Naive thymus-derived CD8-positive, alpha-beta T cell (primary cell): ENCODE measurements around the gene CALHM3. TPM values are rescaled to one million over a fixed set of nuclear protein-coding genes. Genes with fewer than 3 reads are reported as not detected.

Experiments used
- ATAC-seq, 2 donors: fragments of 150-1000 bp; cut with Tn5 transposase in 1 of 2; sonication (Bioruptor Pico), chemical (Tn5 transposase) in 1 of 2; 1 replicate in 1 of 2; 2 replicates in 1 of 2; pipeline ENCODE4 v1.10.0; 2021; ENCODE audit warnings: mild to moderate bottlenecking in 2 of 2, moderate library complexity in 2 of 2
- POLR2A ChIA-PET: fragments of 350-600 bp; sonication (Branson Sonifier 250); formaldehyde crosslinking; loops from one replicate; lab custom pipeline; 2021; ENCODE audit warnings: antibody characterized with exemption; lab: Charles Lee
- DNase-seq, 10 donors: peaks; one replicate each; pipeline versions ENCODE4 v3.0.0 to v3.0.0-alpha.2; 2020 to 2022
- H3K27ac Mint-ChIP-seq, 10 donors: one replicate each; pipeline ENCODE4 v1.8.0; 2020 to 2022; ENCODE audit warnings: mild to moderate bottlenecking in 10 of 10, mixed read lengths in 10 of 10, moderate library complexity in 4 of 10, inconsistent platforms in 1 of 10
- H3K27me3 Mint-ChIP-seq, 5 donors: one replicate each; pipeline ENCODE4 v1.8.0; 2021 to 2022; ENCODE audit warnings: mixed read lengths in 5 of 5
- H3K36me3 Mint-ChIP-seq, 3 donors: one replicate each; pipeline ENCODE4 v1.8.0; 2020 to 2022; ENCODE audit warnings: mixed read lengths in 3 of 3, mild to moderate bottlenecking in 2 of 3, inconsistent platforms in 1 of 3
- H3K4me1 Mint-ChIP-seq, 4 donors: one replicate each; pipeline ENCODE4 v1.8.0; 2021 to 2022; ENCODE audit warnings: mixed read lengths in 4 of 4
- H3K4me3 Mint-ChIP-seq, 10 donors: one replicate each; pipeline ENCODE4 v1.8.0; 2020 to 2022; ENCODE audit warnings: mild to moderate bottlenecking in 10 of 10, mixed read lengths in 10 of 10, moderate library complexity in 6 of 10, inconsistent platforms in 1 of 10
- H3K9me3 Mint-ChIP-seq, 9 donors: one replicate each; pipeline ENCODE4 v1.8.0; 2020 to 2022; ENCODE audit warnings: mixed read lengths in 9 of 9, mild to moderate bottlenecking in 3 of 9, inconsistent platforms in 1 of 9, moderate library complexity in 1 of 9
- polyA plus RNA-seq, 3 donors: library from polyadenylated mRNA; unstranded; fragments of 300-500 nt; fragmentation: Illumina TruSeq; gene quantifications; one replicate each; pipeline ENCODE4 v1.2.3, GENCODE V29; 2021
- total RNA-seq, 8 experiments: library from RNA in 2 of 8; stranded (reverse) in 2 of 8; gene quantifications; one replicate each; pipeline ENCODE4 v1.2.3 and lab custom pipeline; 2021 to 2026

Gene CALHM3
- total and polyA plus RNA-seq, 5 experiments from 2014 or later, result not detected

DNA sequence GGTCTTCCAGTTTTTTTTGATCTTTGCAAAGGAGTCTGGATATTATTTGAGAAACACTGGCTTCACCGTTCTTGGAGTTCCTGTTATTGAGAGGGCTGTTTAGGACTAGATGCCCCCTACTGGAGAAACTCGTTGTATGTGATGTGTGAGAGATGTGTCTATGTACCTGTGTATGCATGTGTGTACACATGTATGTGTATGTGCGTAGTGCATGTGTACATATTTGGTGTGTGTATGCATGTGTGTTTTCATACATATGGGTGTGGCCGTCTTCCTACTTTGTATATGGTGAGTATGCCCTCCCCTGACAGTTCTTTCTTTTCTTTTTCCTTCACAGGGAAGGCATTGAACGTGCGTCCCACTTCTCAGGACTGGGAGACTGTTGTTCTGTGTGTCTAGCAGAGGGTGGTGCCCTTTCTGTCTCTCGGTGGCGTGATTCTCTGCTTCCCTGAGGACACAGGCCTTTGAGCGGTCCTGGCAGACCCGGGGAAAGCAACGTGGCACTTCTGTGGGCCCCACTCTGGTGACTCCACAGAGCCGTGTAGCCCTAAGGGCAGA, 3.0 kb upstream of the CALHM3 start:
- peak; percentile 83 to 92 for ATAC-seq
- Mint-ChIP-seq H3K27ac (peak overlapping the region in 1 of 10 donors; percentile 32), H3K27me3 (peaks cover 0 to 2% (median 0%) of the 10 kb centered on the region in 5 donors), H3K4me3 (no peak overlapping the region), H3K36me3 (no peaks in the 10 kb centered on the region), H3K9me3 (no peaks in the 10 kb centered on the region), H3K4me1 (peaks cover 4 to 9% (median 5%) of the 10 kb centered on the region in 4 donors)
- DNase-seq, result peak in 7 of 10 donors; percentile 35 to 76 (median 63)
- POLR2A ChIA-PET, result interaction anchor here (1.5 kb wide), 1 partner anchor 66 kb away, joined by 3 read pairs; no protein-coding TSS in a partner anchor

DNA sequence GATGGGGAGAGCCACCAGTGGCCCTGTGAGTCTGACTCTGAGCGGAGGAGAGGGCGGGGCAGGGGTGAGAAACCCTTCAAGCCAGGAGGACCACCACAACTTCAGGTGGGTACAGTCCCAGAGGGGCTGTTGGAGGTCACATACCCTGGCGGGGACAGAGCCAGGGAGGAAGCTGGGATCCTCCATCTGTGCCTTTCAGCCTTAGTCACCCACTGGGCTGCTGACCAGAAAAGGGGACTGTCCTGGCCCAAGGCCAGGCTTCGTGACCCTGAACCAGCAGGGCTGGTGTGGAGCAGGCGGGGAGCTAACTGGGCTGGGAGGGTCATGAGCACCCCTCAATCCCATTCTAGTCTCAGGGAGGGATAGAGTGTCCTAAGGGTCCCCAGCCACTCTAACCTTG, 1.5 kb upstream of the CALHM3 start:
- Mint-ChIP-seq H3K9me3 (no peaks in the 10 kb centered on the region), H3K27me3 (no peaks in the 10 kb centered on the region), H3K4me3 (no peak overlapping the region), H3K36me3 (no peaks in the 10 kb centered on the region), H3K27ac (no peak overlapping the region), H3K4me1 (peaks cover 4 to 8% (median 5%) of the 10 kb centered on the region in 4 donors)
- DNase-seq, result peak in 1 of 10 donors; percentile 59
- POLR2A ChIA-PET, result interaction anchor here (0.9 to 1.0 kb wide), 2 partner anchors 9 to 29 kb away, joined by 3 to 4 read pairs; no protein-coding TSS in a partner anchor
- no peak for ATAC-seq

DNA sequence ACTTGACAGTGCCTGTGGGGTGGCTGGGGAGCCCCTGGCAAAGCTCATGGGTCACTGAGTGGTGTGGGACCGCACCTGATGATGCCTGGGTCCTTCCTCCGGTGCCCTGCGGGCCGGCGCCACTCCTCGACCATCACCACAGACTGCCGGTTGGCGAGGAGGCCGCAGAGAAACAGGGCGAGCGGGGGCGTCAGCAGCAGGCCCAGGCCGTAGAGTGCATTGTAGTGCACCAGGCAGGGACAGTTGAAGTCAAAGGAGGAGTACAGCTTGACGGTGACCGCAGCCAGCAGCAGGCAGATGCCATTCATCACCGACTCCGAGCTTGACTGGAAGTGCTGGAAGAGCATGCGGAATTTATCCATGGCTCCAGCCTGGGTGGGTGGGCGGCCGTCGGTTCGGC, 369 bp downstream of the CALHM3 start:
- Mint-ChIP-seq H3K4me1 (peaks cover 4 to 8% (median 6%) of the 10 kb centered on the region in 4 donors), H3K4me3 (no peak overlapping the region), H3K9me3 (no peaks in the 10 kb centered on the region), H3K27ac (no peak overlapping the region), H3K27me3 (no peaks in the 10 kb centered on the region), H3K36me3 (no peaks in the 10 kb centered on the region)
- DNase-seq (peak in 1 of 10 donors; percentile 21), ATAC-seq (no peak)
- POLR2A ChIA-PET, result no interaction called here

DNA sequence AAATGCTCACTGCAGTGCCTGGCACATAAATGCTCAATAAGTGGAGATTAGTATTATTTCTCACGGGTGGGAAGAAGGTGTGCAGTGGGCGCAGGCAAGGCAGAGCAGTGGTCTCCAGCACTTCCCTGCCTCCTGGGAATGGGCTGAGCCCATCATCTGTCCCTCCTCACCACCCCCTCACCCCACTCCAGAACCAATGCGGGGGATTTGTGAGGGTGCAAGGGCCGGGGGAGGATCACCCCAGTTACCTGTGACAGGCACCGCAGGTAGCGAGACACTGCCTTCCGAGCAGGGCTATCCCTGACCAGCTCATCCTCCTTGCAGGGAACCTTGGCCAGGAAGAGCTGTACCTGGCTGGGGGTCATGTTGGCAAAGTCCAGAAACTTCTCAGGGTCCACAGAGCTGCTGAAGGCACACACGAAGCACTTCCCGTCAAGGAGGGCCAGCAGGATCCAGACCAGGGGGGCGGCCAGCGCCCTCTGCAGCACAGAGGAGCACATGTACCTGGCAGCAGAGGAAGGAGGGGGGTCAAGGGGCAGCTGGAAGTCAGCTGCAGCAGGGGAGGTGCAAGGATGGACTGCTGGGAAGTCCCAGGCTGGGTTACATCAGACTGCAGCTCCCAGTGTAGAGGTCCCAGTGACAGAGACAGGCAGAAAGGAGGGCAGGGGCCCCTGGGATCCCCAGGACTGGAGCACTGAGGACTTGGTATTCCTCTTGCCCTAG, 2.8 kb downstream of the CALHM3 start:
- peak in 1 of 10 donors; percentile 48 for DNase-seq
- H3K27ac Mint-ChIP-seq, result peak overlapping the region in 1 of 10 donors; percentile 59
- H3K4me1 Mint-ChIP-seq, result peaks cover 8 to 23% (median 14%) of the 10 kb centered on the region in 4 donors
- POLR2A ChIA-PET, result no interaction called here
- no peak overlapping the region for H3K4me3 Mint-ChIP-seq
- peak in 1 of 2 donors; percentile 33 for ATAC-seq
- H3K27me3 Mint-ChIP-seq, result no peaks in the 10 kb centered on the region
- H3K36me3 Mint-ChIP-seq, result no peaks in the 10 kb centered on the region
- no peaks in the 10 kb centered on the region for H3K9me3 Mint-ChIP-seq

DNA sequence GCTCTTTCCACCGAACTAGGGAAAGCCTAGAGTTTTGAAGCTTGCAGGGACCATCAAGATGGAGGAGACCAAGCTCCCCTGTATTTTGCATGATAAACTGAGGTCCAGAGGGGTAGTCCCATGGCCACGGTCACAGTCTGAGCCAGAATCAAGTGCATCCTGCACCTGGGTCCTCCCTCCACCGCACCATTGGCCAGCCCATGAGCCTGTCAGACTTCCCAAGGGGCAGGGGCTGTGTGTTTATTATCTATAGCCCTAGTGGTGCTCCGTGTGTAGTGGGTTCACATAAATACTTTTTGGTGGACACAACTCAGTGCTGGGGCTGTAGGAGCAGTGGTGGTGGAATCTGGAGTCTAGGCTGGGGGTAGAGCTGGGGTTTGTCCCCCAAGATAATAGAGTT, 3.6 kb downstream of the CALHM3 start:
- H3K27ac Mint-ChIP-seq, result peak overlapping the region in 3 of 10 donors; percentile 25 to 56 (median 43)
- no peaks in the 10 kb centered on the region for H3K9me3 Mint-ChIP-seq
- H3K27me3 Mint-ChIP-seq, result no peaks in the 10 kb centered on the region
- H3K4me1 Mint-ChIP-seq, result peaks cover 14 to 31% (median 22%) of the 10 kb centered on the region in 4 donors
- POLR2A ChIA-PET, result interaction anchor here (1.1 kb wide), 1 partner anchor 24 kb away, joined by 6 read pairs; the partner anchor contains the start of gene CALHM2
- DNase-seq (no peak), ATAC-seq (no peak)
- H3K36me3 Mint-ChIP-seq, result no peaks in the 10 kb centered on the region
- H3K4me3 Mint-ChIP-seq, result no peak overlapping the region

DNA sequence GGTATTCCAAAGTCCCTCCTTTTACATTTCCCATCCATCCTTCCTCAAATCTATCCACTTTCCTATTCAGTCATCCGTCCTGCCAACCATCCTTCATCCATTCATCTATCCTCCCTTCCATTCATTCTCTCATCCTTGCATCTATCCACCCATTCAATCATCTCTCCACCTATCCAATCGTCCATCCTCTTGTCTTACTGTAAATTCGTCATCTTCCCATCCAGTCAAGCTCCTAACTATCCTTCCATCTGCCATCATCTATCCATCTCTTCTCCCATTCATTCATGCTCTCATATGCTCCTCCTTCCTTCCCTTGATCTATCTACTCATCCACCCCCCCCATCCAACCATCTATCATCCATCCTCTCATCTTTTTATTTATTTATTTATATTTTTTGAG, 5.0 kb downstream of the CALHM3 start:
- no peaks in the 10 kb centered on the region for H3K9me3 Mint-ChIP-seq
- DNase-seq (no peak), ATAC-seq (no peak)
- H3K4me3 Mint-ChIP-seq, result peak overlapping the region in 1 of 10 donors; percentile 5
- peaks cover 19 to 45% (median 33%) of the 10 kb centered on the region in 4 donors for H3K4me1 Mint-ChIP-seq
- no peaks in the 10 kb centered on the region for H3K27me3 Mint-ChIP-seq
- POLR2A ChIA-PET, result interaction anchor here (0.6 kb wide), 1 partner anchor 25 kb away, joined by 3 read pairs; no protein-coding TSS in a partner anchor
- H3K36me3 Mint-ChIP-seq, result no peaks in the 10 kb centered on the region
- H3K27ac Mint-ChIP-seq, result peak overlapping the region in 4 of 10 donors; percentile 23 to 91 (median 44)

DNA sequence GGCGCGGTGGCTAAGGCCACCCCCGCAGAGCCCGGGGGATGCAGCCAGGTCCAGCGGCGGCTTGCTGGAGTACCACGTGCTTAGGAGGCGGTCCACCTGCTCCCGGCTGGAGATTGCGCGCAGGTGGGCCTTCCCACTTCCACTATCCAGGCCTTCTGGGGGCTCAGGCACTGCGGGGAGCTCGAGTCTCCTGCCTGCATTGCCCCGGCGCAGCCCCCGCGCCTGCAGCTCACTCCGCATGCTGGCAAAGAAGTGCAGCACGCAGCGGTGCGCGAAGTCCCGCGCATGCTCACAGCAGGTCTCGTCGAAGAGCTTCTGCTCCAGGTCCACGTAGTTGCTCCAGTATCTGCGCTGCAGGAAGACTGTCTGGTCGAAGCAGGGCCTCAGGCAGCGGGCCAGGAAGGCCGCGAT, 5.8 kb downstream of the CALHM3 start:
- H3K4me3 Mint-ChIP-seq, result no peak overlapping the region
- peaks cover 19 to 46% (median 34%) of the 10 kb centered on the region in 4 donors for H3K4me1 Mint-ChIP-seq
- no peak for DNase-seq
- peak overlapping the region in 4 of 10 donors; percentile 31 to 91 (median 48) for H3K27ac Mint-ChIP-seq
- H3K27me3 Mint-ChIP-seq, result no peaks in the 10 kb centered on the region
- no peak for ATAC-seq
- no peaks in the 10 kb centered on the region for H3K9me3 Mint-ChIP-seq
- POLR2A ChIA-PET, result interaction anchor here (0.8 kb wide), 1 partner anchor 24 kb away, joined by 3 read pairs; no protein-coding TSS in a partner anchor
- no peaks in the 10 kb centered on the region for H3K36me3 Mint-ChIP-seq

DNA sequence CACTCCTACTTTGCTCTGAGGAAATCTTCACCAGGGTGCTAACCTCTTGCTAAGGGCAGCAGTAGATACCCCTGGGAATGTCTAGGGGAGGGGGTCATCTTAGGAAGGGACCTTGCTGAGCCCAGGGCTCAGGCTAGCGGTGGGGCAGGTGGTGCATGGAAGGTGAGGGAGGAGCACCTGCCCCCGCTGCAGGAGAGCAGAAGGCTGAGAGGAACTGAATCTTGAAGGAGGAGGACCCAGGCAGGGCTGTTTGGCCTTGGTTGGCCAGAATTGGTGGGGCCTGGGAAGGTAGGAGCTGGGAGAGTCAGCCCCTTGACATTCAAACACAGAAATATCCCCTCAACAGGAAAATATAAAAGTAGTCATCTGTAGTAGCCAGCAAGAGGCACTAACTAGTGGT, 7.0 kb downstream of the CALHM3 start:
- Mint-ChIP-seq H3K36me3 (no peaks in the 10 kb centered on the region), H3K9me3 (no peaks in the 10 kb centered on the region), H3K4me3 (peak overlapping the region in 8 of 10 donors; percentile 55 to 87 (median 80)), H3K27ac (peak overlapping the region; percentile 63 to 97 (median 87)), H3K4me1 (peaks cover 19 to 56% (median 37%) of the 10 kb centered on the region in 4 donors), H3K27me3 (no peaks in the 10 kb centered on the region)
- POLR2A ChIA-PET, result interaction anchor here (0.6 to 2.4 kb wide), 4 partner anchors 8 to 46 kb away, joined by 3 to 18 read pairs (median 4); partner anchors contain the start of gene CALHM2
- no peak for ATAC-seq
- peak in 1 of 10 donors; percentile 56 for DNase-seq

DNA sequence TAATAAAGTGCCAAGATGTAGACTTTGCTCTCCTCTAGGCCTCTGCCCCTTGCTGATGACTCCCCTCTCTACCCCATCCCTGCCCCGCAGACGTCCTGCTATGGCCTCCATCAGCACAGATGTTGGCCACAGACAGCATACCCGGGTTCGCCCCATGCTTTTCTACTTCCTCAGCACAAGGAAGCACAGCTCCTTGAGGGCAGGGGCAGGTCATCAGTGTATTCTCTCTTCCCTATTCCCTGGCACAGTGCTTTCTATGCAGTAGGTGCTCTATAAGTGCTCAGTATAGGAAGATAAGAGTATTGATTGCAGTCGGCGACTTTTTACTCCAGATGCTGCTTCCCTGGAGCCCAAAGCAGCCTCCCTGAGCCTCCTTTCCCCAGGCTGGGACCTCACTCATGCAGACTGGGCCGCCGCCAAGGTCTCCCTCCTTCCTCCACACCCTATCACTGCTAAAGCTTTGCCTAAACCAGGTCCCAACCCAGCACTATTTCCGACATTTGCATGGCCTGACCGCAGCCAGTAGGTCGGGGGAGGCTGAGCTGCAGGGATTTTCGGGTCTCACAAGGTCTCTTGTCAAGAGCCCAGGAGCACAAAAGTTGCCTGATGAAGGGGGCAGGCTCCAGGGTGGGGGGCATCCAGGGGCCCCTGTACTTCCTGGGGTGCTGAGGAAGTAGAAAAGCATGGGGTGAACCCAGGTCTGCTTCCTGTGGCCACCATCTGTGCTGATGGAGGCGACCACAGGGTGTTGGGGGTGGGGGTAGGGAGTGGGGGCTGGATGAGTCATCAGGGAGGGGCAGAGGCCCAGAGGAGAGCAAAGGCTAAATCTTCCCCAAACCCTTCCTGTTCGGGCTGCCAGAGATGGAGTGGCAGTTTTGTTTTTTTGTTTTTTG, 8.0 kb downstream of the CALHM3 start:
- Mint-ChIP-seq H3K4me3 (peak overlapping the region; percentile 49 to 87 (median 80)), H3K9me3 (no peaks in the 10 kb centered on the region), H3K4me1 (peaks cover 20 to 58% (median 37%) of the 10 kb centered on the region in 4 donors), H3K27me3 (no peaks in the 10 kb centered on the region), H3K27ac (peak overlapping the region; percentile 71 to 97 (median 87)), H3K36me3 (no peaks in the 10 kb centered on the region)
- peak; percentile 88 to 91 for ATAC-seq
- DNase-seq, result peak in 9 of 10 donors; percentile 40 to 87 (median 54)
- POLR2A ChIA-PET, result interaction anchor here (0.6 to 2.4 kb wide), 4 partner anchors 9 to 45 kb away, joined by 3 to 18 read pairs (median 4); partner anchors contain the start of gene CALHM2

DNA sequence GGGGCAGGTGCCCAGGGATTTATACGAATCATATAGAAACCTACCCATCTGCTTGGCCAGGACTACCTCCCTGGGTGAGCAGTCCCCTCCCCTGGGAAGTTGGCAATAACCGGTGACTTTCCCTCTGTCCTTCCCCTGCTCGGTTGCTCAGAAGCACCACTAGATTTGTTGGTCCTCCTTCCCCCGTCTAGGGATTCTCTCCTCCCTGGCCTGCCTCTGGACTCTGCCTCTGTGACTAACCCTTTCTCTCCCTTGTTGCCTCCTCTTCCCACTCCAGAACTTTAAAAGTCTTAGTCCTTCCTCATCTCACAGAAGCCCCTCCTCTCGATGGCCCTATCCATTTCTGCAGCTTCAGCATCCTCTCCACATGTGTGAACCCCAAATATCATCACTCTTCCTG, 9.8 kb downstream of the CALHM3 start:
- Mint-ChIP-seq H3K4me3 (no peak overlapping the region), H3K27ac (peak overlapping the region in 7 of 10 donors; percentile 6 to 97 (median 46)), H3K27me3 (no peaks in the 10 kb centered on the region), H3K36me3 (no peaks in the 10 kb centered on the region), H3K4me1 (peaks cover 20 to 56% (median 37%) of the 10 kb centered on the region in 4 donors), H3K9me3 (peaks cover 0 to 1% (median 0%) of the 10 kb centered on the region in 9 donors)
- POLR2A ChIA-PET, result no interaction called here
- DNase-seq (peak in 1 of 10 donors; percentile 14), ATAC-seq (no peak)

DNA sequence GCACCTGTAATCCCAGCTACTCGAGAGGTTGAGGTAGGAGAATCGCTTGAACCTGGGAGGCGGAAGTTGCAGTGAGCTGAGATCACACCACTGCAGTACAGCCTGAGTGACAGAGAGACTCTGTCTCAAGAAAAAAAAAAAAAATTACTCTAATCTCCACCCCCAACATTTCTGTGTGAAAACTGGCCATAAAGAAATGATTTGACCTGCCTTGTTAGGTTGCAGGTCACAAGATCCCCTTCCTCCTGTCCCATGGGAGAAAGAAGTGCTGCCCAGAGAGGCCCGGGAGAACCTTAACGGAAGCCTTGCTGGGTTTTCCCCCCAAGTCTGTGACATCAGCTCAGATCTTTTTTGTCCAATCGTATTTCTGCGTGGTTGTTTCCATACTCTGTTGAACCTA, 11.6 kb downstream of the CALHM3 start:
- H3K4me1 Mint-ChIP-seq, result peaks cover 20 to 46% (median 34%) of the 10 kb centered on the region in 4 donors
- POLR2A ChIA-PET, result no interaction called here
- H3K27ac Mint-ChIP-seq, result peak overlapping the region in 5 of 10 donors; percentile 6 to 71 (median 37)

DNA sequence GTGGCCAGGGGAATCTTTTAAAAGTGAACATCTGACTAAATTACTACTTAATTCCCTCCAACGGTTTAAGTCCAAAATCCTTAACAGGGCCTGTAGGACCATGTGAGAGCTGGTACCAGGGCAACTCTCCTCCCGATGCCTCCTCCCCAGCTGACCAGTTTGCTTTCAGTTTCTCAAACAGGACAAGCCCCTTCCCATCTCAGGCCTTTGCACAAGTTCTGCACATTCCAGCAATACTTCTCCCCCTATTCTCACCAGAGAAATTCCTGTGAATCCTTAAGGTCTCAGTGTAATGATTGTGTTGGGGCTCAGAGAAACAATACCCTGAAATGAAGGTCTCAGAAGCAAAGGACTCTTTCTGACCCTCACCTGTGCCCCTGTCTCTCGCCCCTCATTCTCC, 12.3 kb downstream of the CALHM3 start:
- Mint-ChIP-seq H3K4me3 (no peak overlapping the region), H3K36me3 (no peaks in the 10 kb centered on the region)
- POLR2A ChIA-PET, result interaction anchor here (1.4 kb wide), 1 partner anchor 15 kb away, joined by 7 read pairs; the partner anchor contains the start of gene CALHM2

More for the DNA sequence above, 11.6 kb downstream of the CALHM3 start:
- Mint-ChIP-seq H3K36me3 (no peaks in the 10 kb centered on the region), H3K4me3 (no peak overlapping the region), H3K27me3 (no peaks in the 10 kb centered on the region), H3K9me3 (peaks cover 0 to 1% (median 0%) of the 10 kb centered on the region in 9 donors)
- DNase-seq (no peak), ATAC-seq (no peak)

More for the DNA sequence above, 12.3 kb downstream of the CALHM3 start:
- DNase-seq (peak in 1 of 10 donors; percentile 15), ATAC-seq (no peak)
- Mint-ChIP-seq H3K4me1 (peaks cover 16 to 40% (median 27%) of the 10 kb centered on the region in 4 donors), H3K9me3 (peaks cover 0 to 1% (median 0%) of the 10 kb centered on the region in 9 donors), H3K27me3 (no peaks in the 10 kb centered on the region), H3K27ac (peak overlapping the region in 4 of 10 donors; percentile 3 to 46 (median 15))
